ENCODE data around the gene RERE. TPM values are rescaled to one million over a fixed set of nuclear protein-coding genes. Genes with fewer than 3 reads are reported as not detected.
"Not testable (repeated sequence)": the region's sequence is repeated elsewhere in the genome, so short reads cannot be mapped to it uniquely, and the experiment has no call there.

The RERE gene
- total RNA-seq, 1 experiment from 2014 or later: 20.0 TPM

DNA sequence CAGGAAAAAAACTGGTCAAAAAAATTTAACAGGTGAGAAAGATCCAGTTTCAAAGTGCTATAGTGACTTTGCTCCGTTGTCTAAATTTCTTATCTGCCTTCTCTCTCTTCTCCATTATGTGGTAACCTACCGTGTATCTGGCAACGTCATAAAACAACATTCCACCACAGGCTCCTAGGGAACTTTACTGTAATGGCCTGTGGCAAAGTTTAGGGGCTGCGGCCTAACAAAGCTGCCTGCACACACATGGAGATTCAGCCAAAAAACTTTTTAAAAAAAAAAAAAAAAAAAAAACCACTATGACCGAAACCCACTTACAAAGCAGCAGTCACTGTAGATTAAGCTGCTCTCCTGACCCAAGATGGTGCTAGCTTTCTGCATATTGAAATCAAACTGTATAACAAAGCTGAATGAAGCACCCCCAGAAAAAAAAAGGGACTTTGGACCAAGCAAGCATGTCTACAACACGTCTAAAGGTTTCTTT is 296.9 kb downstream of the RERE start:
- DNase-seq (ENCODE audit: low read depth, low spot score): peak; percentile 61
- in situ Hi-C loops (cut with HindIII; ENCODE audit: low pct_unique_long_range_greater_than_20kb, low sequenced_read_pairs): no loop called here

DNA sequence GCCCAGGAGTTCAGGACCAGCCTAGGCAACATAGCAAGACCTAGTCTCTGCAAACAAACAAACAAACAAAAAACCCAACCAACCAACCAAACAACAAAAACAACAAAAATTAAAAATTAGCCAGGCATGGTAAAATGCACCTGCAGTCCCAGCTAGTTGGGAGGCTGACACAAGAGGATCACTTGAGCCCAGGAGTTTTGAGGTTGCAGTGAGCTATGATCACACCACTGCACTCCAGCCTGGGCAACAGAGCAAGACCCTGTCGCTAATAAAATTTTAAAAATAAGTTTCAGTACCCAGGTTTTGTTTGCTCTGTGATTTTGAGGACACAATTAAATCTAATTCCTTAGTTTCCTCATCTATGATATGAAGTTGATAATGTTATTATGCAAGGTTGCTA is 298.3 kb downstream of the RERE start:
- in situ Hi-C loops (cut with HindIII; ENCODE audit: low pct_unique_long_range_greater_than_20kb, low sequenced_read_pairs): no loop called here
- DNase-seq (ENCODE audit: low read depth, low spot score): no peak

DNA sequence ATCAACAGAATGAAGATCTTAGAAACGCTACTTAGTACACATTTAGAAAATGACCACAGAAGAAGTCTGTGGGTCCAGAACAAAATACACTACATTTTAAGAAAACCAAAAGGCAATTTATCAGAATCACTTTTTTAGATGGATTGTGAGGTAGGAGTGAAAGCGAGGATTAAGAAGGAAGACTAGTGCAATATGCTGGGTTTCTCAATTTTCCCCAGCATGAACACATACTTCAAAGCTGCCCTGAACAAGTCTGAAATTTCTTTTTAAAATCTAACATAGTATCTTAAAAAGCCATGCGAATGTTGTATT is 299.0 kb downstream of the RERE start:
- no peak for DNase-seq (ENCODE audit: low read depth, low spot score)
- in situ Hi-C loops (cut with HindIII; ENCODE audit: low pct_unique_long_range_greater_than_20kb, low sequenced_read_pairs): no loop called here

DNA sequence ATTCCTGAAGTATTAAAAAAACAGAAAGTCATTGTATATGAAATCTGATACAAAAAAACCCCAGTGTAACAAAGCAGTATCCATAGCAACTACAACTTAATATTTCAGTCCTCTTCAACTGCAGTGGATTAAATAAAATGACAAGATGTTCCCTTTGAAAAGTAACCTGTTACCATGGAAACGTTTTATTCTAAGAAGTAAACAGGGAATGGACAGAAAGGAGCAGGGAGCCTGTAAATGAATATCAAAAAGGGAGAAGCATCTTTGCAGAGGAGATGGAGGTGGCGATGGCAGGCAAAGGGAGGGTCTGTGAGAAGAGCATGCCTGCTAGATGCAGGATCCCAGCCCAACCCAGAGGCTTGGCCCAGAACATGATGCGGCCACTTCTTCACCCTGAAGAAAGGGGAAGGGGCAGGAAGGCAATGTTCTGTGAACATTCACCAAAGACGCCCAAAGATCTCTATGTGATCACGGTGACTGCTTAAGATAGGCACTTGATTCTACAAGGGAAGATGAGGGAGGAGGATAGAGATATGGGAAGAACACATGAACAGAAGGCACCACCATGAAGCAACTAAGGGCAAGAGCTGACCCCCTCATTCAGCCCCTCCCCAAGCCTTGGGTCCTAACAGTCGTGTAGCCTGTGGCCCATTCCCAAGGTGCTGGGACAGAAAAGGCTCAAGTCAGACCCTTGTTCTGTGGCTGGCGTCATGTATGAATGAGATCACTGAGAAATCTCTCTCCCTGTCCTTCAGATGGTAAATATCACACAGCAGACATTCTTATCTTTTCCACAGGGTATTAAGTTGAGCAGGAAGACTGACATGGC is 299.6 kb downstream of the RERE start:
- in situ Hi-C loops (cut with HindIII; ENCODE audit: low pct_unique_long_range_greater_than_20kb, low sequenced_read_pairs): no loop called here
- DNase-seq (ENCODE audit: low read depth, low spot score): no peak

DNA sequence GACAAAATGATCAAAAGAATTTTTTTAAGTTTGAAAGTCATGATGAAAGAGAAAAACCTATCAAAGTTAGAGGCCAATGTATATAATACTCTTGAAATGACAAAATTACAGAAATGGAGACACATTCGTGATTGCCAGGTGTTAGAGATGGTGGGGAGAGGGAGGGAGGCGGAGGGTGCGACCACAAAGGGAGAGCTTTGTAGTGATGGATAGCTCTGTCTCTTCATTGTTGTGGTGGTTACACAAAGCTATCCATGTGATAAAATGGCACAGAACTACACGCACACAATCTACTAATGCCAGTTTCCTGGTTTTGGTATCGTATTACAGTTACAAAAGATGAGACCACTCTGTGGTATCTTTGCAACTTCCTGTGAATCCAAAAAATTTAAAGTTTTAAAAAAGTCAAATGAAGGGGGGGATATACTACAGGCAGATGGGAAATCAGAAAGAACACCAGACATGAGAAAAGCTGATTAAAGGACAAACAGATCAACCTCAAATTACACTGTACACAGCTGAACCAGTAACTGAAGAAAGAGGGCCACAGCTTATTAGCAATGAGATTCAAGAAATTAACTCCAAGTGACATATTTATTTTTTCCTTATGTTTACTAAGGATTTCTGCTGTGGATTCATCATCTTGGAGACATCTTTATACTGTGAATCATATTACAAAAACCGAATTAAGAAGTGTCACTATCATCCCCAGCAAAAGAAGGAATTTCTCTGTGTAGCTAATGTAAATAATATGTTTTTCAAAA is 300.5 kb downstream of the RERE start:
- in situ Hi-C loops (cut with HindIII; ENCODE audit: low pct_unique_long_range_greater_than_20kb, low sequenced_read_pairs): no loop called here
- DNase-seq (ENCODE audit: low read depth, low spot score): no peak

DNA sequence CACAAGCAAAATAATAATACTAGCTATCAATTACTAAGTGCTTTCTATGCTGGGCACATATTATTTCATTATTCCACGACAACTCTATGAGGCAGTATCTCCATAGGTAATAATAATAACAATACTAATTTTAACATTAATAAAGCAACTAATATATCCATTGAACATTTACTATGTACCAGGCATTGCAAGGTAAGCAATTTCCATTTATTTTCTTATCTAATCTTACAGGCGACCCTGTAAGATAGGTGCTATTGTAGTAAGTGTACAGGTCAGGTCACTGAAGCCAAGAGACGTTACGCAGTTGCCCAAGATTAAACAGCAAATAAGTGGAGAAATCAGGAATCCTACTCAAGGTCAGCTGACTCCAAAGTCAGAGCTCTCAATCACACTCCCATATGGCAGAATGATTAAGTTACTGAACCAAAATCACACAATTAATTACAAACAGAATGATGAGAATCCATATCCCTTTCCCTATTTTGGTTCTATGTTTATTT is 301.1 kb downstream of the RERE start:
- no peak for DNase-seq (ENCODE audit: low read depth, low spot score)
- in situ Hi-C loops (cut with HindIII; ENCODE audit: low pct_unique_long_range_greater_than_20kb, low sequenced_read_pairs): no loop called here

DNA sequence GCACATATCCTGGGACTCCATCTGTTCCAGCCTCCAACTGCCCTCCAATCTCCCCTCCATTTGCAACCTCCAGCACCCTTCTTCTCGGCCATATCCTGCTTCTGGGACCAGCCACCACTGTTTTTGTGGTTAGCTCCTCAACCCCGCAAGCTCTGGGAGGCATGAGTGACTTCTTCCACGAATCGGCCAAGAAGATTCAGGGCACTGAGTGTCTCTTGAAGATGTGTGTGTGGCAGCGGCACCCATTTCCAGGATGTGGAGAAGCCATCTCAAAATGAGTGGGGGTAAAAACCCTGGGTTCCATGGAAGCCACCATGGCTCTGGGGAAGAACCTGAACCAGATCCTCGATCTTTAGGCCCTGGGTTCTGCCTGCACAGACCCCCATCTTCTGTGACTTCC is 304.9 kb downstream of the RERE start:
- in situ Hi-C loops (cut with HindIII; ENCODE audit: low pct_unique_long_range_greater_than_20kb, low sequenced_read_pairs): no loop called here
- no peak for DNase-seq (ENCODE audit: low read depth, low spot score)

DNA sequence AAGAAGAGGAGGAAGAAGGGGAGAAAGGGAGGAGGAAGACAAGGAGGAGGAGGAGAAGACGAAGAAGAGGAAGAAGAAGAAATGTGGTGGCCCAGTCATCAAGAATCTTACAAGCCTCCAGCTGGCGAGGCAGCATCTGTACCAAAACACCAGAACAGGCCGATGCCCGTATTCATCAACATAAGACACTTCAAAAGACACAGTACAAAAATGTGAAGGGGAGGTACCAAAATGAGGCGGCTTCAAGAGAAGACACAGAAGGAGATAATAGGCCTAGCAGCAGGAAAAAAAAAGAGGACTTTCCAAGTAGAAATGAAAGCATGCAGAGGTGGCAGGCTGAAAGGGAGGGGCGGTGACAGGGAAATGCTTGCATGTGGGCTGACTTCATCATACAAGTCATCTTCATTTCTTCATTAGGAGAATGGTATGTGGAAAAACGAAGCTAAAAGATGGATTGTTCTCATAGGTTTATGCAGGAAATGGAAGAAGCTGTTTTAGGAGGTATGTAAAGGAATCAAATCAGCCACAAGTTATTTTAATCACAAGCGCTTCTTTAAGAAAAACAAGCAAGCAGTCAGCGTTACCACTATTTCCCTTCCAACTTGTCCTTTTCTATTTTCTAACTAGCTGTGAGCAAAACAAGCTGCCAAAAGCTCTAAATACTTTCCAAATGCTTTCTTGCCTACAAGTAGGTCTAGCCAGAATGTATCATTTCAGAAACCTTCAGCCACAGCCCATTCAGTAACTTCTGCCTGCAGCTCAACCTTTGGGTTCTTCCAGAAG is 307.2 kb downstream of the RERE start:
- no peak for DNase-seq (ENCODE audit: low read depth, low spot score)
- in situ Hi-C loops (cut with HindIII; ENCODE audit: low pct_unique_long_range_greater_than_20kb, low sequenced_read_pairs): no loop called here

DNA sequence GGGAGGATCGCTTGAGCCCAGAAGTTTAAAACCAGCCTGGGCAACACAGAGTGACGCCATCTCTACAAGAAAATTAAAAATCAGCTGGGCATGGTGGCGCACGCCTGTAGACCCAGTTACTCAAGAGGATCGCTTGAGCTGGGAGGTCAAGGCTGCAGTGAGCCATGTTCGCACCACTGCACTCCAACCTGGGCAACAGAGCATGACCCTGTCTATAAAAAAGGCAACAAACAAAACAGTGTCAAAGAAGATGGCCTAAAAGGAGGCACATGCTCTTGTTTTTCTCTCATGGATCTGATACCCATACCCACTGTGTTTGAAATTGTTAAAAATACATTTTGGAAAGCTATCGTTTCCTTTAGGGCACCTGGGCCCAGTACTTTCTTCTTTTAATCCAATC is 307.9 kb downstream of the RERE start:
- DNase-seq (ENCODE audit: low read depth, low spot score): no peak
- in situ Hi-C loops (cut with HindIII; ENCODE audit: low pct_unique_long_range_greater_than_20kb, low sequenced_read_pairs): no loop called here

DNA sequence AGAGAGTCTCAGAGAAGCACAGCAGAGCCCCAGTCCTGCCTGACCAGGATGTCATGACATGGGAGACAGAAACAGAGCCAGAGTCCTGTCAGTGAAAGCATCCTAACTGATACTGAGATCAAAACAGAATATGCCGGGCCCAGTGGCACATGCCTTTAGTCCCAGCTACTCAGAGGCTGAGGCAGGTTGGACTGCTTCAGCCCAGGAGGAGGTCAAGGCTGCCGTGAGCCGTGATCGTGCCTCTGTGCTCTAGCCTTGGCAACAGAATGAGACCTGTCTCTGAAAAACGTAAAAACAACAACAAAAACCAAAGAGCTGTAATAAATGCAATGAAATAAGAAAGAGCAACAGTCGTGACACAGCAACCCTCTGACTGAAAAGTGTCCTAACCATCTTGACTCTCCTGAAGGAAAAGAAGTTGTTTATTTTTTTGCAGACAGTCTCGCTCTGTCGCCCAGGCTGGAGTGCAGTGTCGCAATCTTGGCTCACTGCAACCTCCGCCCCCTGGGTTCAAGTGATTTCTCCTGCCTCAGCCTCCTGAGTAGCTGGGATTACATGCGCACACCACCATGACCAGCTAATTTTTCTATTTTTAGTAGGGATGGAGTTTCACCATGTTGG is 310.3 kb downstream of the RERE start:
- in situ Hi-C loops (cut with HindIII; ENCODE audit: low pct_unique_long_range_greater_than_20kb, low sequenced_read_pairs): no loop called here
- DNase-seq (ENCODE audit: low read depth, low spot score): no peak

DNA sequence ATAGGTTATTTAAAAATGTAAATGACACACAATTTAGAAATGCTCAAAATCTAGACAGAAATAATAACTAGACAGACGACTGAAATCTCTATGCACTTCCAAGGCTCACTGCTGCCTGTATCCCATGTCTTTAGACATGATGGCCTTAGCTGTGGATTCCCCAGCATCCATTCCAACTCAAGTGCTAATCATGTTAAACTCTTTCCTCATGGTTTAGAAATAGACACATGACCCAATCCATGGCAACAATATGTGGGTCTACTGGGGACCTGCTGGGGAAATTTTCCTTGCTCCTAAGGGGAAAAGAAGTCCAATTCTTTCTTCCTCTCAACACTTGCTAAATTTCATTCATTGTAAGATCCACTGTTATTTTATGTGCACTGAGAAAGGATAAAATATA is 311.0 kb downstream of the RERE start:
- DNase-seq (ENCODE audit: low read depth, low spot score): no peak
- in situ Hi-C loops (cut with HindIII; ENCODE audit: low pct_unique_long_range_greater_than_20kb, low sequenced_read_pairs): no loop called here

DNA sequence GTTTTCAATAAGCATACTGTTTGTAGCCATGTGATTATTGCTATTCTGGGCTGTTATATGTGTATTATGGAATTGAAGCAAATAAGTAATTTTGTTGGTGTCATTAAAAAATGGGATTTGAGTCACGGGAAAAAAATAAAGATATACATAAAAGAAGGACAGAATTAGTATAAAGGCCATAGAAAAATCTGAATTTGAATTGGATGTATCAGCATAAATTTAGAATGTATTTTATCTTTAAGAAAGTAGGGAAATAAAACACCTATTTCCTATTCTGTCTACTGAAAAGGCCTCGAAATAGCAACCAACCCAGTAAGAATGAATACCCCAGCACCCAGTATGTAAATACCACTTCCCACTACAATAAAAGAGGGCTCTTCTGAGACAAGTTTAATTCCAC is 313.6 kb downstream of the RERE start:
- in situ Hi-C loops (cut with HindIII; ENCODE audit: low pct_unique_long_range_greater_than_20kb, low sequenced_read_pairs): no loop called here
- no peak for DNase-seq (ENCODE audit: low read depth, low spot score)

DNA sequence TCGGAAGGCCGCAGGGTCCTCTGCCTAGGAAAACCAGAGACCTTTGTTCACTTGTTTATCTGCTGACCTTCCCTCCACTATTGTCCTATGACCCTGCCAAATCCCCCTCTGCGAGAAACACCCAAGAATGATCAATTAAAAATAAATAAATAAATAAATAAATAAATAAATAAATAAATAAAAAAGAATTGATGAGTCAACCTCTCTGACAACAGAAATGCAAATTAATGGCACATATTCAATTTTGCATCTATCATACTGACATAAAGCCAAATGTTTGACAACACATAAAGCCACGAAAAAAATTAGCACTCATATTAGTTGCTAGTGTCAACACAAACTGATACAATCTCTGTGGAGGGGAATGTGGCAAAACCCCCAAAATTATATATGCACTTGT is 314.5 kb downstream of the RERE start:
- in situ Hi-C loops (cut with HindIII; ENCODE audit: low pct_unique_long_range_greater_than_20kb, low sequenced_read_pairs); DNase-seq (ENCODE audit: low read depth, low spot score): not testable (repeated sequence)

DNA sequence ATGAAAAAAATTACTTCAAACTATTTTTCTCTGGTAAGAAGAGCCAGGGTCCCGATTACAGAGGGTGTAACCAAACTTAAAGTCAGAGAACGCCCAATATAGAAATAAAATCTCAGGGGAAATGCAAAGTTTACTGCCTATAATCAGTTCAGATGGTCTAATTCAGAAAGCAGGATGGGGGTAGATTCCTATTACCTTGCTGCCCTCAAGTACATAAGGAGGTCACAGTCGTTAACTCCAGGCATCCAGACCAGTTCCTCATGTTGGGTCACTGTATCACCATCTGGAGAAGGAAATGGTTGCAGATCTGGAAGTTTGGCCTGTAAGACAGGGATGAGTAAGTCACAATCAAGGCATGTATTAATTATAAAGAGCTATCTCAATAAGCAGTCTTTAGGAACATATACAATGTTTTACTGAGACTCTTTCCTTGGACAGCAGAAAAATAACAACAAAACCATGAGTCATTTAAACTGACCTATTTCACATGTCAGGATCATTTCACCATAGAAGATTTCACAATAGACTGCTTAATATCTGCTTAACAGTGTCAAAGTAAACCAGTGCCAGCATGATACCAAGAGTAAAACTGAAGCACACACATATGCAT is 320.1 kb downstream of the RERE start:
- no peak for DNase-seq (ENCODE audit: low read depth, low spot score)
- in situ Hi-C loops (cut with HindIII; ENCODE audit: low pct_unique_long_range_greater_than_20kb, low sequenced_read_pairs): no loop called here

DNA sequence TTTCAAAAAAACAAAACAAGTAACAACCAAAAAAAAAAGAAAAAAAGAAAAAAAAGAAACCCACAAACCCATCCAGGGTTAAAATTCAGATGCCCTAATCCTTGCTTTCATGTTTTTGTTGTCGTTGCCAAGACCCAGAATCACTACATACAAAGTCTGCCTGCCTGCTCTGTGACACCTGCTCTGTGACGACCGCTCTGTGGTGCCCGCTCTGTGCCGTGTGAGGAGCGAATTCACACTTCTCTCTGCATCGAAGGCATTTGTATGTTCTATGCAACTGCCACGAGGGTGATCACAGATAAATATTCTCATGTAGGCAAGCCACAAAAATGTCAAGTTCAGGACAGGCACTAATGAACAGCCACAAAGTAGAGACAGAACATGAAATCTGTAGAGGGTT is 321.0 kb downstream of the RERE start:
- in situ Hi-C loops (cut with HindIII; ENCODE audit: low pct_unique_long_range_greater_than_20kb, low sequenced_read_pairs): no loop called here

DNA sequence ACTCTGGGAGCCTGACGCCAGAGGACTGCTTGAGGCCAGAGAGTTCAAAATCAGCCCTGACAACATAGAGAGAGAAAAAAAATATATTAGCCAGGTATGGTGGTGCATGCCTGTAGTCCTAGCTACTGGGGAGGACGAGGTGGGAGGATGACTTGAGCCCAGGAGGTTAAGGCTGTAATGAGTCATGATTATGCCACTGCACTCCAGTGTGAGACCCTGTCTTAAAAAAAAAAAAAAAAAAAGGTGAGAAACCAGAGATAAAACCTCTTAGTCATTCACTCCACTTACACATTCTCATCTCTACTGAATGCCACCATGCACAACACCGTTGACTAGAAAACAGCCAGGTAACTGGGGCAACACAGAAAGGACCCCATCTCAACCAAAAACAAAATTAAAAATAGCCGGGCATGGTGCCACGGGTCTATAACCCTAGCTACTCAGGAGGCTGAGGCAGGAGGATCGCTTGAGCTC is 321.5 kb downstream of the RERE start:
- in situ Hi-C loops (cut with HindIII; ENCODE audit: low pct_unique_long_range_greater_than_20kb, low sequenced_read_pairs): no loop called here
- DNase-seq (ENCODE audit: low read depth, low spot score): no peak

More for the DNA sequence above, 321.0 kb downstream of the RERE start:
- no peak for DNase-seq (ENCODE audit: low read depth, low spot score)

DNA sequence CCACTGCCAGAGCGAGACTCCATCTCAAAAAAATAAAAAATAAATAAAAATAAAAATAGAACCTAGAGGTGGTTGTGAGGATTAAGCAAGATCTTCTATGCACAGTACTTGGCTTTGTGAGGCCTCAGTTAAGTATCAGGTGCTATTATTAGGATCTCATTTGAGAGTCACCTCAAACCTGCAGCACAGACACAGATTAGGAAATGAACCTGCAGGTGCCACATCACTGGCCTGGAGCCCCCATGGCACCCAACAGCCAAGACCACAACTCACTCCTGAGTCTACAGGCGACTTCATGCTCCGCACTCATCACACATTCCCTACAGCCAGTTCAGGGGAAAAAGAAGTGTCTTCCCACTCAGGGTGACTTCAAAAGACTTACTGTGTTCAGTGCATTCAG is 322.8 kb downstream of the RERE start:
- in situ Hi-C loops (cut with HindIII; ENCODE audit: low pct_unique_long_range_greater_than_20kb, low sequenced_read_pairs): no loop called here
- DNase-seq (ENCODE audit: low read depth, low spot score): no peak
